ENCODE results near the gene NDOR1. TPM values are rescaled to one million over a fixed set of nuclear protein-coding genes. Genes with fewer than 3 reads are reported as not detected.

NDOR1 gene
- total RNA-seq, 1 donor from 2014 or later = 20.5 TPM

GRCh38 chr9:137184881-137185660, 20.4 kb upstream of the NDOR1 start:
- DNase-seq (ENCODE audit: extremely low spot score, unreplicated experiment) = no peak
- TF ChIP-seq CTCF (IDR thresholded peaks at IDR 0.05) = no peak
- Mint-ChIP-seq H3K27me3 (ENCODE audit: unreplicated experiment) (no peaks in the 10 kb centered on the region), H3K36me3 (ENCODE audit: unreplicated experiment) (peaks cover 10% of the 10 kb centered on the region), H3K4me3 (ENCODE audit: unreplicated experiment) (no peak overlapping the region), H3K27ac (ENCODE audit: unreplicated experiment) (no peak overlapping the region), H3K9me3 (ENCODE audit: unreplicated experiment) (no peaks in the 10 kb centered on the region), H3K4me1 (ENCODE audit: unreplicated experiment) (peaks cover 28% of the 10 kb centered on the region)

- peaks cover 32% of the 10 kb centered on the region for H3K4me1 Mint-ChIP-seq (ENCODE audit: unreplicated experiment)
- no peak for DNase-seq (ENCODE audit: extremely low spot score, unreplicated experiment)
- H3K27ac Mint-ChIP-seq (ENCODE audit: unreplicated experiment) = no peak overlapping the region
- no peaks in the 10 kb centered on the region for H3K9me3 Mint-ChIP-seq (ENCODE audit: unreplicated experiment)
- no peaks in the 10 kb centered on the region for H3K27me3 Mint-ChIP-seq (ENCODE audit: unreplicated experiment)
- peaks cover 15% of the 10 kb centered on the region for H3K36me3 Mint-ChIP-seq (ENCODE audit: unreplicated experiment)
- peak overlapping the region; percentile 89 for H3K4me3 Mint-ChIP-seq (ENCODE audit: unreplicated experiment)
- TF ChIP-seq CTCF (IDR thresholded peaks at IDR 0.05) = no peak
Measured at GRCh38 chr9:137185921-137186320, 19.6 kb upstream of the NDOR1 start.

DNA sequence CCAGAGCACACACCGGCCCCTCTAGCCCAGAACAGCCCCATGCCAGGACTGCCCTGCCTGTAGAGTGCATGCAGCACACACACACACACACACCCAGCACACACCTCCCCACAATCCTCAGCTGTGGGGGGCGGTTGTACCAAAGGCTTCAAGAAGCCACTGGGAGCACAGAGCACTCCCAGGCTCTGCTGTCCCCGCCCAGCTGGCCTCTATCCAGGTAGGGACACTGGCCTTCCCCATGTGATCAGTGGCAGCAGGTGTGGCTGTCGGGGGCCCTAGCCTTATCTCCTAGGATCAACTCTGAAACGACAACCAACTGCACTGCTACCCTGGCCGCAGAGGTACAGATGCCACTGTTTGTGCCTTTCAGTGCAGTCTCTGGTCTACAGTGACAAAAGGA, 19.1 kb upstream of the NDOR1 start:
- H3K9me3 Mint-ChIP-seq (ENCODE audit: unreplicated experiment) = no peaks in the 10 kb centered on the region
- H3K27me3 Mint-ChIP-seq (ENCODE audit: unreplicated experiment) = no peaks in the 10 kb centered on the region
- no peak overlapping the region for H3K27ac Mint-ChIP-seq (ENCODE audit: unreplicated experiment)
- DNase-seq (ENCODE audit: extremely low spot score, unreplicated experiment) = no peak
- peaks cover 32% of the 10 kb centered on the region for H3K4me1 Mint-ChIP-seq (ENCODE audit: unreplicated experiment)
- peak overlapping the region; percentile 89 for H3K4me3 Mint-ChIP-seq (ENCODE audit: unreplicated experiment)
- TF ChIP-seq CTCF (IDR thresholded peaks at IDR 0.05) = no peak
- H3K36me3 Mint-ChIP-seq (ENCODE audit: unreplicated experiment) = peaks cover 18% of the 10 kb centered on the region

GRCh38 chr9:137187386-137187785, 18.1 kb upstream of the NDOR1 start:
- Mint-ChIP-seq H3K27me3 (ENCODE audit: unreplicated experiment) (no peaks in the 10 kb centered on the region), H3K36me3 (ENCODE audit: unreplicated experiment) (peaks cover 14% of the 10 kb centered on the region), H3K27ac (ENCODE audit: unreplicated experiment) (peak overlapping the region; percentile 82), H3K4me3 (ENCODE audit: unreplicated experiment) (peak overlapping the region; percentile 89), H3K4me1 (ENCODE audit: unreplicated experiment) (peaks cover 32% of the 10 kb centered on the region), H3K9me3 (ENCODE audit: unreplicated experiment) (no peaks in the 10 kb centered on the region)
- DNase-seq (ENCODE audit: extremely low spot score, unreplicated experiment) = no peak
- TF ChIP-seq CTCF (IDR thresholded peaks at IDR 0.05) = no peak

- no peaks in the 10 kb centered on the region for H3K9me3 Mint-ChIP-seq (ENCODE audit: unreplicated experiment)
- peaks cover 32% of the 10 kb centered on the region for H3K4me1 Mint-ChIP-seq (ENCODE audit: unreplicated experiment)
- peak overlapping the region; percentile 82 for H3K27ac Mint-ChIP-seq (ENCODE audit: unreplicated experiment)
- H3K4me3 Mint-ChIP-seq (ENCODE audit: unreplicated experiment) = peak overlapping the region; percentile 89
- H3K36me3 Mint-ChIP-seq (ENCODE audit: unreplicated experiment) = peaks cover 14% of the 10 kb centered on the region
- no peak for DNase-seq (ENCODE audit: extremely low spot score, unreplicated experiment)
- no peak for TF ChIP-seq CTCF (IDR thresholded peaks at IDR 0.05)
- no peaks in the 10 kb centered on the region for H3K27me3 Mint-ChIP-seq (ENCODE audit: unreplicated experiment)
Measured at GRCh38 chr9:137188086-137188489, 17.4 kb upstream of the NDOR1 start.
